Heart left ventricle (tissue), 13 donors: ENCODE results near the gene FAM151A.

ENCODE experiments used
- CTCF ChIP-seq, 12 donors: fragments of 200-600 bp; sonication (generic) in 4 of 12; IDR thresholded peaks; one replicate each; pipeline versions ENCODE4 v1.5.0 to v1.8.0; 2018 to 2022; ENCODE audit warnings: antibody characterized with exemption in 12 of 12, mild to moderate bottlenecking in 5 of 12
- POLR2A ChIP-seq, 2 donors: fragments of 450-650 bp; IDR thresholded peaks; one replicate each; pipeline ENCODE4 v1.6.1; 2017; ENCODE audit warnings: antibody characterized with exemption in 2 of 2, mild to moderate bottlenecking in 2 of 2, moderate library complexity in 2 of 2
- donor health status: ischemic (EF 13 %, LVEDD 7.1; RV severe dilation, severe dysfunction).
- donor health status: DM: no; HTN: yes; CAD: no.
- donor health status: DM: no; HTN: no; CAD: no.
- donor health status: ischemic (EF 25% LVEDD 6.9; RV normal size, moderate dysfunction).
- donor health status: ischemic (EF 25% LVEDD 5.7; RV mildly dilated, moderate dysfunction).
- donor health status: ischemic (EF 35%, LVEDD 5.7; RV mildly dilated, moderate dysfunction).
- donor health status: nonischemic (EF 11% LVEDD 7.7; RV severe dilation, severe dysfunction).
- donor health status: DM: yes; HTN: yes; CAD: no.
- donor health status: PGD.
- donor health status: ischemic (EF 29% LVEDD 5.4; RV normal size, mild dysfunction).
- donor health status: nonischemic (EF 23%, LVEDD 6.1; RV moderate dilation, normal function).

- TF ChIP-seq POLR2A (IDR thresholded peaks at IDR 0.05) (no peak), CTCF (IDR thresholded peaks at IDR 0.05) (no peak)
Measured at GRCh38 chr1:54574158-54574778, 49.1 kb downstream of the FAM151A start.
